ENCODE data around the gene GOLGA3. TPM values are rescaled to one million over a fixed set of nuclear protein-coding genes. Genes with fewer than 3 reads are reported as not detected.

The GOLGA3 gene
- total RNA-seq, 2 donors from 2014 or later: 38.2 to 43.5 TPM

- H3K4me3 ChIP-seq (ENCODE audit: low read length): no peak overlapping the region
- H3K27me3 Mint-ChIP-seq (ENCODE audit: insufficient read depth): no peaks in the 10 kb centered on the region
- H3K9me3 Mint-ChIP-seq: no peaks in the 10 kb centered on the region
- no peak for DNase-seq
- no peaks in the 10 kb centered on the region for H3K27me3 ChIP-seq (ENCODE audit: control insufficient read depth, insufficient read depth, low read length, poor library complexity, severe bottlenecking)
- no peaks in the 10 kb centered on the region for H3K9me3 ChIP-seq (ENCODE audit: control insufficient read depth, low read length)
- WGBS, 2 experiments (ENCODE audit: insufficient coverage in 1 of 2, insufficient read length in 1 of 2): 92 to 96% methylated on average over 7 to 14 of the region's 14 CpGs
- no peak overlapping the region for H3K9ac ChIP-seq (ENCODE audit: extremely low read depth, low read length, poor library complexity, severe bottlenecking)
- no peaks in the 10 kb centered on the region for H3K4me1 ChIP-seq (ENCODE audit: control insufficient read depth, insufficient read depth, low read length)
- H3K36me3 ChIP-seq (ENCODE audit: control insufficient read depth, insufficient read depth, low read length): peaks cover 59% of the 10 kb centered on the region
- H3K27ac ChIP-seq (ENCODE audit: low read depth, low read length): no peak overlapping the region
- H3K4me3 Mint-ChIP-seq: no peak overlapping the region
- H3K27ac Mint-ChIP-seq: no peak overlapping the region
- H3K4me1 Mint-ChIP-seq: no peaks in the 10 kb centered on the region
- TF ChIP-seq, protein P1, sequence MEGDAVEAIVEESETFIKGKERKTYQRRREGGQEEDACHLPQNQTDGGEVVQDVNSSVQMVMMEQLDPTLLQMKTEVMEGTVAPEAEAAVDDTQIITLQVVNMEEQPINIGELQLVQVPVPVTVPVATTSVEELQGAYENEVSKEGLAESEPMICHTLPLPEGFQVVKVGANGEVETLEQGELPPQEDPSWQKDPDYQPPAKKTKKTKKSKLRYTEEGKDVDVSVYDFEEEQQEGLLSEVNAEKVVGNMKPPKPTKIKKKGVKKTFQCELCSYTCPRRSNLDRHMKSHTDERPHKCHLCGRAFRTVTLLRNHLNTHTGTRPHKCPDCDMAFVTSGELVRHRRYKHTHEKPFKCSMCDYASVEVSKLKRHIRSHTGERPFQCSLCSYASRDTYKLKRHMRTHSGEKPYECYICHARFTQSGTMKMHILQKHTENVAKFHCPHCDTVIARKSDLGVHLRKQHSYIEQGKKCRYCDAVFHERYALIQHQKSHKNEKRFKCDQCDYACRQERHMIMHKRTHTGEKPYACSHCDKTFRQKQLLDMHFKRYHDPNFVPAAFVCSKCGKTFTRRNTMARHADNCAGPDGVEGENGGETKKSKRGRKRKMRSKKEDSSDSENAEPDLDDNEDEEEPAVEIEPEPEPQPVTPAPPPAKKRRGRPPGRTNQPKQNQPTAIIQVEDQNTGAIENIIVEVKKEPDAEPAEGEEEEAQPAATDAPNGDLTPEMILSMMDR (conservative IDR thresholded peaks at IDR 0.05): no peak
- peaks cover 68% of the 10 kb centered on the region for H3K36me3 Mint-ChIP-seq (ENCODE audit: low read depth)
Measured at GRCh38 chr12:132869551-132869950, 40.9 kb upstream of the GOLGA3 start.

GRCh38 chr12:132866251-132866828 lies 37.7 kb upstream of the GOLGA3 start:
- Histone ChIP-seq H3K4me1 (ENCODE audit: control insufficient read depth, insufficient read depth, low read length) (no peaks in the 10 kb centered on the region), H3K27me3 (ENCODE audit: control insufficient read depth, insufficient read depth, low read length, poor library complexity, severe bottlenecking) (no peaks in the 10 kb centered on the region), H3K4me3 (ENCODE audit: low read length) (no peak overlapping the region), H3K27ac (ENCODE audit: low read depth, low read length) (no peak overlapping the region), H3K9ac (ENCODE audit: extremely low read depth, low read length, poor library complexity, severe bottlenecking) (no peak overlapping the region), H3K9me3 (ENCODE audit: control insufficient read depth, low read length) (no peaks in the 10 kb centered on the region), H3K36me3 (ENCODE audit: control insufficient read depth, insufficient read depth, low read length) (peaks cover 57% of the 10 kb centered on the region)
- Mint-ChIP-seq H3K27ac (peak overlapping the region; percentile 59), H3K27me3 (ENCODE audit: insufficient read depth) (no peaks in the 10 kb centered on the region), H3K4me1 (no peaks in the 10 kb centered on the region), H3K36me3 (ENCODE audit: low read depth) (peaks cover 69% of the 10 kb centered on the region), H3K4me3 (no peak overlapping the region), H3K9me3 (no peaks in the 10 kb centered on the region)
- WGBS, 2 experiments (ENCODE audit: insufficient coverage in 1 of 2, insufficient read length in 1 of 2): 96 to 100% methylated on average over 10 to 14 of the region's 14 CpGs
- no peak for DNase-seq
- TF ChIP-seq, protein P1 (conservative IDR thresholded peaks at IDR 0.05): no peak

DNA sequence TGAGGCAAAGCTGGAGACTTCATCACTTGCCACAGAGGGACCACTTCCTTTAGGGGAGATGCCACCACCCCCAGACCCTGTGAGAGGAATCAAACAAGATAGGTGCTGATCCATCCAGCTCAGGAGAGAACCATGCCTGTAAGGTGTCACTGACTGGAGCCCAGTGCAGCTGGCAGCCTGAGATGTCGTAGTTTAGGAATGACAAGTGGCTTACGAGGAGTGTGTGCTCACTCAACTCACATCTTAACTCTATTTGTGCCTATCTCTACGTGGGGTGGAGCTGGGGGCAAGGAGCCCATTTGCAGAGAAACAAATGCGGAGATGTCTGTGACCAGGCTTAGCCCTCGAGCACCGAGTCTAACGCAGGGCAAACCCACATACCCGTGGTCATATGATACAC lies 32.9 kb upstream of the GOLGA3 start:
- TF ChIP-seq, protein P1 (conservative IDR thresholded peaks at IDR 0.05): no peak
- Mint-ChIP-seq H3K27ac (peak overlapping the region; percentile 70), H3K27me3 (ENCODE audit: insufficient read depth) (no peaks in the 10 kb centered on the region), H3K4me1 (no peaks in the 10 kb centered on the region), H3K9me3 (no peaks in the 10 kb centered on the region), H3K36me3 (ENCODE audit: low read depth) (peaks cover 67% of the 10 kb centered on the region), H3K4me3 (no peak overlapping the region)
- Histone ChIP-seq H3K27me3 (ENCODE audit: control insufficient read depth, insufficient read depth, low read length, poor library complexity, severe bottlenecking) (no peaks in the 10 kb centered on the region), H3K4me1 (ENCODE audit: control insufficient read depth, insufficient read depth, low read length) (no peaks in the 10 kb centered on the region), H3K9me3 (ENCODE audit: control insufficient read depth, low read length) (no peaks in the 10 kb centered on the region), H3K4me3 (ENCODE audit: low read length) (no peak overlapping the region), H3K36me3 (ENCODE audit: control insufficient read depth, insufficient read depth, low read length) (peaks cover 57% of the 10 kb centered on the region), H3K9ac (ENCODE audit: extremely low read depth, low read length, poor library complexity, severe bottlenecking) (no peak overlapping the region), H3K27ac (ENCODE audit: low read depth, low read length) (no peak overlapping the region)
- no peak for DNase-seq
- 92 to 94% methylated on average over 6 to 8 of the region's 8 CpGs for WGBS, 2 experiments (ENCODE audit: insufficient coverage in 1 of 2, insufficient read length in 1 of 2)
